GM12878 (cell line): Measurements from ENCODE around the gene MEX3C. TPM values are rescaled to one million over a fixed set of nuclear protein-coding genes. Genes with fewer than 3 reads are reported as not detected.

Experiments used
- ATAC-seq: fragments of 200-7000 bp; cut with Tn5 transposase; 3 replicates; pipeline ENCODE4 v1.9.1; 2020; ENCODE audit warnings: mild to moderate bottlenecking, moderate library complexity
- BruUV-seq: library from RNA; stranded (reverse); fragments of 400-500 nt; replicated peaks from 2 replicates; lab custom pipeline; 2021; lab: Mats Ljungman, UMichigan
- CTCF ChIA-PET: fragments of 300-600 bp; sonication (Branson Sonifier 250); formaldehyde crosslinking; extraction: SDS; loops from one replicate; lab custom pipeline; 2021; ENCODE audit warnings: inconsistent platforms; lab: Yijun Ruan, JAX
- POLR2A ChIA-PET: fragments of 350-600 bp; formaldehyde crosslinking; extraction: SDS; loops from one replicate; lab custom pipeline; 2021; ENCODE audit warnings: inconsistent platforms; lab: Charles Lee
- RAD21 ChIA-PET: fragments of 300-600 bp; sonication (Branson Sonifier 250); formaldehyde crosslinking; loops from one replicate; lab custom pipeline; 2023; ENCODE audit warnings: antibody characterized with exemption; ENCODE audit not compliant: unreplicated experiment; lab: Charles Lee
- SMC1A ChIA-PET: fragments of 300-600 bp; sonication (Branson Sonifier 250); formaldehyde crosslinking; loops from one replicate; lab custom pipeline; 2023; ENCODE audit not compliant: unreplicated experiment, uncharacterized antibody; lab: Charles Lee
- DNase-seq: peaks from one replicate; pipeline ENCODE4 v3.0.0-alpha.2; 2011; ENCODE audit warnings: low read depth, low spot score
- FAIRE-seq: peaks from 3 replicates; lab custom pipeline; 2011; peaks lifted over from hg19 to GRCh38; lab: Jason Lieb, UNC
- H2AFZ ChIP-seq: 2 replicates; pipeline ENCODE4 v1.6.0; 2011; ENCODE audit warnings: low read depth, low read length, control low read depth; ENCODE audit not compliant: control insufficient read depth
- H3K27ac ChIP-seq: 2 replicates; pipeline ENCODE4 v1.5.1; 2011; ENCODE audit warnings: control low read depth; ENCODE audit not compliant: control insufficient read depth, insufficient read depth
- H3K27me3 ChIP-seq, 2 experiments: replicated peaks in 1 of 2; 2 replicates each; pipeline versions ENCODE4 v1.6.0 to v1.6.1; 2011; ENCODE audit warnings: low read length in 1 of 2; ENCODE audit not compliant: control insufficient read depth in 2 of 2, insufficient read depth in 2 of 2
- H3K36me3 ChIP-seq, 2 experiments: 2 replicates each; pipeline ENCODE4 v1.5.1; 2011; ENCODE audit warnings: low read length in 1 of 2; ENCODE audit not compliant: control insufficient read depth in 2 of 2, insufficient read depth in 2 of 2
- H3K4me1 ChIP-seq: 2 replicates; pipeline ENCODE4 v1.6.1; 2011; ENCODE audit warnings: mild to moderate bottlenecking, low read length, moderate library complexity, mixed read lengths; ENCODE audit not compliant: control insufficient read depth, insufficient read depth
- H3K4me2 ChIP-seq: 2 replicates; pipeline ENCODE4 v1.6.0; 2011; ENCODE audit warnings: control low read depth; ENCODE audit not compliant: control insufficient read depth, insufficient read depth
- H3K4me3 ChIP-seq: fragments of 200-600 bp; sonication (generic); 2 replicates; pipeline ENCODE4 v1.5.1; 2016
- H3K79me2 ChIP-seq: 2 replicates; pipeline ENCODE4 v1.6.0; 2011; ENCODE audit warnings: low read length; ENCODE audit not compliant: control insufficient read depth, insufficient read depth
- H3K9ac ChIP-seq: 2 replicates; pipeline ENCODE4 v1.8.0; 2011; ENCODE audit warnings: low read length, control low read depth, mixed read lengths; ENCODE audit not compliant: control insufficient read depth, insufficient read depth
- H3K9me3 ChIP-seq: replicated peaks from 3 replicates; pipeline ENCODE4 v1.5.1; 2011; ENCODE audit warnings: mild to moderate bottlenecking, low read length; ENCODE audit not compliant: control insufficient read depth, insufficient read depth
- H4K20me1 ChIP-seq: 2 replicates; pipeline ENCODE4 v1.6.0; 2011; ENCODE audit not compliant: control insufficient read depth, insufficient read depth
- ASH2L ChIP-seq: fragments of 300-600, 200-600 bp; sonication (generic); IDR thresholded peaks from 2 replicates; pipeline ENCODE4 v1.6.1; 2017; ENCODE audit warnings: low read depth, mild to moderate bottlenecking, borderline replicate concordance
- CBX5 ChIP-seq: sonication (generic); IDR thresholded peaks from 2 replicates; pipeline ENCODE4 v1.6.1; 2016; ENCODE audit warnings: low read depth, moderate library complexity, mild to moderate bottlenecking, inconsistent platforms
- CHD2 ChIP-seq: IDR thresholded peaks from 2 replicates; pipeline ENCODE4 v1.6.1; 2011; ENCODE audit warnings: low read depth, low read length, improper control_type of control experiment, borderline replicate concordance
- EED ChIP-seq: sonication (generic); IDR thresholded peaks from 2 replicates; pipeline ENCODE4 v1.6.1; 2016; ENCODE audit warnings: antibody characterized with exemption, low read depth
- FOXM1 ChIP-seq: IDR thresholded peaks from 2 replicates; pipeline ENCODE4 v1.6.1; 2012; ENCODE audit warnings: low read depth, mild to moderate bottlenecking, inconsistent platforms, low read length, moderate library complexity
- GATAD2B ChIP-seq: fragments of 450-650 bp; conservative IDR thresholded peaks from 2 replicates; pipeline ENCODE4 v1.6.1; 2017; ENCODE audit warnings: low read depth, mild to moderate bottlenecking, moderate library complexity
- NR2C2 ChIP-seq: IDR thresholded peaks from 2 replicates; pipeline ENCODE4 v1.6.1; 2011; ENCODE audit warnings: borderline replicate concordance, low read depth; ENCODE audit not compliant: control insufficient read depth, insufficient read length
- PBX3 ChIP-seq: IDR thresholded peaks from 2 replicates; pipeline ENCODE4 v1.6.1; 2011; ENCODE audit warnings: mild to moderate bottlenecking, low read depth, low read length, moderate library complexity; ENCODE audit not compliant: insufficient replicate concordance
- PKNOX1 ChIP-seq: fragments of 450-650 bp; IDR thresholded peaks from 2 replicates; pipeline ENCODE4 v1.6.1; 2016; ENCODE audit warnings: mild to moderate bottlenecking
- POLR2A ChIP-seq: IDR thresholded peaks from 2 replicates; pipeline ENCODE4 v1.6.1; 2011; ENCODE audit warnings: low read depth, mild to moderate bottlenecking, low read length
- RELA ChIP-seq: fragments of 450-650 bp; IDR thresholded peaks from 2 replicates; pipeline ENCODE4 v1.8.0; 2014; ENCODE audit warnings: borderline replicate concordance; ENCODE audit not compliant: partially characterized antibody
- SMAD1 ChIP-seq: fragments of 450-650 bp; IDR thresholded peaks from 2 replicates; pipeline ENCODE4 v1.6.1; 2018; ENCODE audit warnings: mild to moderate bottlenecking, low read depth; ENCODE audit not compliant: partially characterized antibody
- SREBF1 ChIP-seq: IDR thresholded peaks from 2 replicates; pipeline ENCODE4 v1.6.1; 2012; ENCODE audit warnings: mild to moderate bottlenecking, low read length
- STAT1 ChIP-seq: fragments of 450-650 bp; conservative IDR thresholded peaks from 2 replicates; pipeline ENCODE4 v1.6.1; 2014; ENCODE audit warnings: antibody characterized with exemption, mild to moderate bottlenecking
- ZNF622 ChIP-seq: fragments of 450-650 bp; IDR thresholded peaks from 2 replicates; pipeline ENCODE4 v1.6.1; 2017; ENCODE audit warnings: mild to moderate bottlenecking, inconsistent platforms
- ZZZ3 ChIP-seq: IDR thresholded peaks from 2 replicates; pipeline ENCODE4 v1.6.1; 2011; ENCODE audit warnings: low read depth; ENCODE audit not compliant: control insufficient read depth, insufficient read length
- WGBS: methylation state at CpG from one replicate; pipeline ENCODE4 v1.1.6; 2016; ENCODE audit warnings: low lambda C conversion rate; ENCODE audit not compliant: insufficient replicate concordance, insufficient coverage; ENCODE audit errors: missing lambda C conversion rate; 5-methylcytosine and 5-hydroxymethylcytosine counted together
- in situ Hi-C: fragments of 300-500 bp; cut with MboI; formaldehyde crosslinking; loops from 9 replicates; pipeline ENCODE4 v1.14.3; 2018; ENCODE audit warnings: mixed read lengths
- intact Hi-C: fragments of 100-400 bp; cut with micrococcal nuclease; formaldehyde crosslinking; loops from one replicate; pipeline ENCODE4 v1.14.2; 2022; ENCODE audit not compliant: unreplicated experiment
- polyA plus RNA-seq, 11 experiments: library from polyadenylated mRNA; depleted of rRNA in 4 of 11; unstranded in 6 of 11; stranded (reverse) in 5 of 11; fragments of >200 nt; fragmentation: Nextera tagmentation in 4 of 11; fragmentation: Illumina TruSeq in 1 of 11; extraction: Ambion mirVana in 4 of 11; extraction: Trizol in 1 of 11; gene quantifications; 1 replicate in 1 of 11; 2 replicates in 10 of 11; pipeline versions ENCODE4 v1.2.1 to v1.2.3, GENCODE V29; 2011 to 2016; ENCODE audit warnings: inconsistent platforms in 2 of 11, missing spikeins in 2 of 11, low read depth in 1 of 11
- total RNA-seq, 4 experiments: library from RNA; depleted of rRNA in 3 of 4; stranded (reverse); fragments of >200 nt in 3 of 4; fragmentation: Illumina TruSeq in 1 of 4; extraction: Trizol in 1 of 4; gene quantifications; 2 replicates each; pipeline versions ENCODE4 v1.2.1 to v1.2.3, GENCODE V29; 2013 to 2021
- TF ChIP-seq, protein P1 (sequence below): IDR thresholded peaks from 2 replicates; pipeline ENCODE4 v1.6.1; 2012; ENCODE audit warnings: low read depth, low read length, improper control_type of control experiment
- TF ChIP-seq, protein P2 (sequence below): fragments of 450-650 bp; conservative IDR thresholded peaks from 2 replicates; pipeline ENCODE4 v1.6.1; 2017; ENCODE audit warnings: mild to moderate bottlenecking, moderate library complexity

Gene MEX3C
- total and polyA plus RNA-seq, 10 of the 15 experiments (the other 5 are each of a cell fraction or from before 2014, with no cell fraction given): 6.7 to 48.8 (median 21.3) TPM

DNA sequence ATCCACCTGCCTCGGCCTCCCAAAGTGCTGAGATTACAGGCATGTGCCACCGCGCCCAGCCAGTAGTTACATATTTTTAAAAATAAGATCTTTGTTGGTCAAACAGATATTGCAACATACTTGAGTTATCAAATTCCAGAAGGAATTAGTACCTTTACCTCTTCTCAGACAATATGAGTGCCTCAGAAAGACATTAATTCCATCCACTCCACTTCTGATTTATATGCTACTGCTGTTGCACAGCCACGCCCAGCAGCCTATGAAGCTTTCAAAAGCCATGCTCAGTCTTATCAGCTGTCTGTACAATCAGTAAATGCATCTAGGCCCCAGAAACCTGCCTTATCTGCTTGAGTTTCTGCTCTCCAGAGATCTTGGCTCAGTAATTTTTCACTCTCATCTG lies 47.8 kb downstream of the MEX3C start:
- WGBS: 98% methylated on average over 4 of the region's 4 CpGs
- Histone ChIP-seq H2AFZ (no peak overlapping the region), H3K4me1 (peaks cover 35% of the 10 kb centered on the region), H3K27me3 (no peaks in the 10 kb centered on the region), H4K20me1 (no peaks in the 10 kb centered on the region), H3K9ac (no peak overlapping the region), H3K4me3 (no peak overlapping the region), H3K9me3 (peaks cover 3% of the 10 kb centered on the region; the same call in 2 of the 3 replicates), H3K27ac (no peak overlapping the region), H3K36me3 (no peaks in the 10 kb centered on the region), H3K4me2 (no peak overlapping the region), H3K79me2 (no peaks in the 10 kb centered on the region)
- RAD21 ChIA-PET: interaction anchor here (0.7 kb wide), 1 partner anchor 48 kb away, joined by 5 read pairs; the partner anchor contains the start of gene MEX3C
- SMC1A ChIA-PET: interaction anchor here (0.6 to 1.6 kb wide), 8 partner anchors 17 to 329 kb away, joined by 3 to 5 read pairs (median 4); no protein-coding TSS in a partner anchor
- CTCF ChIA-PET: interaction anchor here (1.0 kb wide), 1 partner anchor 52 kb away, joined by 3 read pairs; no protein-coding TSS in a partner anchor
- no TSS peak for BruUV-seq
- in situ Hi-C loops (loop anchor here (10.0 kb wide), 1 partner anchor 585 kb away; no protein-coding TSS in a partner anchor), intact Hi-C loops (no loop called here)
- FAIRE-seq: no peak
- no peak for DNase-seq
- TF ChIP-seq ASH2L: no peak
- TF ChIP-seq FOXM1: no peak
- TF ChIP-seq CHD2: no peak
- no peak for TF ChIP-seq ZZZ3
- no peak for TF ChIP-seq SMAD1
- TF ChIP-seq PKNOX1: no peak
- TF ChIP-seq ZNF622: no peak
- TF ChIP-seq, protein P1, sequence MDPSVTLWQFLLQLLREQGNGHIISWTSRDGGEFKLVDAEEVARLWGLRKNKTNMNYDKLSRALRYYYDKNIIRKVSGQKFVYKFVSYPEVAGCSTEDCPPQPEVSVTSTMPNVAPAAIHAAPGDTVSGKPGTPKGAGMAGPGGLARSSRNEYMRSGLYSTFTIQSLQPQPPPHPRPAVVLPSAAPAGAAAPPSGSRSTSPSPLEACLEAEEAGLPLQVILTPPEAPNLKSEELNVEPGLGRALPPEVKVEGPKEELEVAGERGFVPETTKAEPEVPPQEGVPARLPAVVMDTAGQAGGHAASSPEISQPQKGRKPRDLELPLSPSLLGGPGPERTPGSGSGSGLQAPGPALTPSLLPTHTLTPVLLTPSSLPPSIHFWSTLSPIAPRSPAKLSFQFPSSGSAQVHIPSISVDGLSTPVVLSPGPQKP: no peak
- TF ChIP-seq RELA: no peak
- TF ChIP-seq STAT1: no peak
- TF ChIP-seq EED: no peak
- no peak for TF ChIP-seq GATAD2B
- no peak for TF ChIP-seq NR2C2
- no peak for TF ChIP-seq POLR2A
- TF ChIP-seq SREBF1: no peak
- TF ChIP-seq PBX3: no peak
- TF ChIP-seq, protein P2, sequence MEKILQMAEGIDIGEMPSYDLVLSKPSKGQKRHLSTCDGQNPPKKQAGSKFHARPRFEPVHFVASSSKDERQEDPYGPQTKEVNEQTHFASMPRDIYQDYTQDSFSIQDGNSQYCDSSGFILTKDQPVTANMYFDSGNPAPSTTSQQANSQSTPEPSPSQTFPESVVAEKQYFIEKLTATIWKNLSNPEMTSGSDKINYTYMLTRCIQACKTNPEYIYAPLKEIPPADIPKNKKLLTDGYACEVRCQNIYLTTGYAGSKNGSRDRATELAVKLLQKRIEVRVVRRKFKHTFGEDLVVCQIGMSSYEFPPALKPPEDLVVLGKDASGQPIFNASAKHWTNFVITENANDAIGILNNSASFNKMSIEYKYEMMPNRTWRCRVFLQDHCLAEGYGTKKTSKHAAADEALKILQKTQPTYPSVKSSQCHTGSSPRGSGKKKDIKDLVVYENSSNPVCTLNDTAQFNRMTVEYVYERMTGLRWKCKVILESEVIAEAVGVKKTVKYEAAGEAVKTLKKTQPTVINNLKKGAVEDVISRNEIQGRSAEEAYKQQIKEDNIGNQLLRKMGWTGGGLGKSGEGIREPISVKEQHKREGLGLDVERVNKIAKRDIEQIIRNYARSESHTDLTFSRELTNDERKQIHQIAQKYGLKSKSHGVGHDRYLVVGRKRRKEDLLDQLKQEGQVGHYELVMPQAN: no peak
- no peak for TF ChIP-seq CBX5
- POLR2A ChIA-PET: interaction anchor here (0.7 to 1.0 kb wide), 3 partner anchors 8 to 75 kb away, joined by 3 to 4 read pairs (median 3); no protein-coding TSS in a partner anchor
- no peak for ATAC-seq
